Measurements from ENCODE around the gene C14orf180.

- TF ChIP-seq YY1 (IDR thresholded peaks at IDR 0.05; ENCODE audit: insufficient read depth, insufficient read length) (no peak), ZNF274 (IDR thresholded peaks at IDR 0.05; ENCODE audit: low read depth, low read length) (no peak), SUZ12 (IDR thresholded peaks at IDR 0.05; ENCODE audit: extremely low read depth, insufficient read depth, insufficient read length) (no peak)
These were observed 53.2 kb downstream of the C14orf180 start for GRCh38 chr14:104632781-104633180.
